Measurements from ENCODE around the gene RAD51C.
"Not testable (repeated sequence)": the region's sequence is repeated elsewhere in the genome, so short reads cannot be mapped to it uniquely, and the experiment has no call there.

RAD51C gene

GRCh38 chr17:58763263-58763662, 70.9 kb downstream of the RAD51C start:
- H3K4me3 ChIP-seq (ENCODE audit: low read depth, low read length): no peak overlapping the region
- DNase-seq (ENCODE audit: low read depth): no peak
- in situ Hi-C loops (cut with HindIII; ENCODE audit: low sequenced_read_pairs): no loop called here
- no peak for TF ChIP-seq CTCF (IDR thresholded peaks at IDR 0.05; ENCODE audit: low read depth, low read length, missing control alignments)

- no peak for DNase-seq (ENCODE audit: low read depth)
- TF ChIP-seq CTCF (IDR thresholded peaks at IDR 0.05; ENCODE audit: low read depth, low read length, missing control alignments): no peak
- H3K4me3 ChIP-seq (ENCODE audit: low read depth, low read length): no peak overlapping the region
- in situ Hi-C loops (cut with HindIII; ENCODE audit: low sequenced_read_pairs): no loop called here
Measured at GRCh38 chr17:58764373-58764772, 72.0 kb downstream of the RAD51C start.

GRCh38 chr17:58778482-58778881, 86.1 kb downstream of the RAD51C start:
- DNase-seq (ENCODE audit: low read depth): not testable (repeated sequence)

GRCh38 chr17:58779446-58779845, 87.0 kb downstream of the RAD51C start:
- DNase-seq (ENCODE audit: low read depth): no peak
- in situ Hi-C loops (cut with HindIII; ENCODE audit: low sequenced_read_pairs): no loop called here
- H3K4me3 ChIP-seq (ENCODE audit: low read depth, low read length): no peak overlapping the region
- TF ChIP-seq CTCF (IDR thresholded peaks at IDR 0.05; ENCODE audit: low read depth, low read length, missing control alignments): no peak

More at GRCh38 chr17:58778482-58778881, 86.1 kb downstream of the RAD51C start:
- H3K4me3 ChIP-seq (ENCODE audit: low read depth, low read length); in situ Hi-C loops (cut with HindIII; ENCODE audit: low sequenced_read_pairs): not testable (repeated sequence)

GRCh38 chr17:58783380-58783779, 91.0 kb downstream of the RAD51C start:
- no peak for TF ChIP-seq CTCF (IDR thresholded peaks at IDR 0.05; ENCODE audit: low read depth, low read length, missing control alignments)
- peak; percentile 1 for DNase-seq (ENCODE audit: low read depth)
- H3K4me3 ChIP-seq (ENCODE audit: low read depth, low read length): no peak overlapping the region
- in situ Hi-C loops (cut with HindIII; ENCODE audit: low sequenced_read_pairs): no loop called here

GRCh38 chr17:58785097-58785496, 92.7 kb downstream of the RAD51C start:
- no peak for TF ChIP-seq CTCF (IDR thresholded peaks at IDR 0.05; ENCODE audit: low read depth, low read length, missing control alignments)
- DNase-seq (ENCODE audit: low read depth): no peak
- no peak overlapping the region for H3K4me3 ChIP-seq (ENCODE audit: low read depth, low read length)
- in situ Hi-C loops (cut with HindIII; ENCODE audit: low sequenced_read_pairs): no loop called here

Measured in astrocyte of the cerebellum (primary cell).